GM12892 (cell line): ENCODE data around the gene AQP11.
"Not testable (repeated sequence)": the region's sequence is repeated elsewhere in the genome, so short reads cannot be mapped to it uniquely, and the experiment has no call there.

Experiments
- POLR2A ChIP-seq: IDR thresholded peaks from 2 replicates; pipeline ENCODE4 v1.6.1; 2011; ENCODE audit warnings: low read depth, low read length, control low read depth
- POLR2AphosphoS5 ChIP-seq: IDR thresholded peaks from 2 replicates; pipeline ENCODE4 v1.6.1; 2011; ENCODE audit warnings: low read depth, low read length, control low read depth

GRCh38 chr11:77551426-77551825, 38.3 kb upstream of the AQP11 start:
- not testable (repeated sequence) for TF ChIP-seq POLR2A, POLR2AphosphoS5
